Fibroblast of the aortic adventitia (primary cell): ENCODE data around the gene LTA4H. TPM values are rescaled to one million over a fixed set of nuclear protein-coding genes. Genes with fewer than 3 reads are reported as not detected.

Experiments
- DNase-seq: peaks from one replicate; pipeline ENCODE4 v3.0.0-alpha.2; 2010; ENCODE audit warnings: low read depth
- H3K4me3 ChIP-seq: 2 replicates; pipeline ENCODE4 v1.5.1; 2011; ENCODE audit warnings: low read depth, mild to moderate bottlenecking, control low read depth, low read length, moderate library complexity
- total RNA-seq: library from RNA; depleted of rRNA; stranded (reverse); fragments of >200 nt; gene quantifications from 2 replicates; pipeline ENCODE4 v1.2.3, GENCODE V29; 2012; ENCODE audit warnings: low replicate concordance
- TF ChIP-seq, protein P1 (sequence below): IDR thresholded peaks from 2 replicates; pipeline ENCODE4 v1.5.1; 2011; ENCODE audit warnings: mild to moderate bottlenecking, low read length, control low read depth, inconsistent platforms; ENCODE audit not compliant: insufficient read depth

LTA4H gene
- total RNA-seq, 1 donor: 68.1 TPM

DNA sequence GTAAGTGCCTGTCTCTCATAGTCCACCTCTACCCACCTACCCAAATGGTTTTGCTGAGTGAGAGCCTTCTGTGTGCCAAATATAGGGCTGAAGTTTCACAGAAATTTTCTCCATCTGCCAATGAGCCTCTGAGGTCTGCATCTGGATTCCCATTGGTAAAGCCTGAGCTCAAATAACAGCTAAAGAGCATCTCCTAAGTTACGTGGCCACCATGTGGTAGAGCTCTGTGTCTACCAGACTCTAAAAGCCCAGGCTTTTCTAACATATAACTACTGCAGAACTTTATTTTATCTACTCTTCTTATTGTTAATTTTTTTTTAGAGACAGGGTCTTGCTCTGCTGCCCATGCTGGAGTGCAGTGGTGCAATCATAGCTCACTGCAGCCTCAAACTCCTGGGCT, 76.3 kb downstream of the LTA4H start:
- TF ChIP-seq, protein P1, sequence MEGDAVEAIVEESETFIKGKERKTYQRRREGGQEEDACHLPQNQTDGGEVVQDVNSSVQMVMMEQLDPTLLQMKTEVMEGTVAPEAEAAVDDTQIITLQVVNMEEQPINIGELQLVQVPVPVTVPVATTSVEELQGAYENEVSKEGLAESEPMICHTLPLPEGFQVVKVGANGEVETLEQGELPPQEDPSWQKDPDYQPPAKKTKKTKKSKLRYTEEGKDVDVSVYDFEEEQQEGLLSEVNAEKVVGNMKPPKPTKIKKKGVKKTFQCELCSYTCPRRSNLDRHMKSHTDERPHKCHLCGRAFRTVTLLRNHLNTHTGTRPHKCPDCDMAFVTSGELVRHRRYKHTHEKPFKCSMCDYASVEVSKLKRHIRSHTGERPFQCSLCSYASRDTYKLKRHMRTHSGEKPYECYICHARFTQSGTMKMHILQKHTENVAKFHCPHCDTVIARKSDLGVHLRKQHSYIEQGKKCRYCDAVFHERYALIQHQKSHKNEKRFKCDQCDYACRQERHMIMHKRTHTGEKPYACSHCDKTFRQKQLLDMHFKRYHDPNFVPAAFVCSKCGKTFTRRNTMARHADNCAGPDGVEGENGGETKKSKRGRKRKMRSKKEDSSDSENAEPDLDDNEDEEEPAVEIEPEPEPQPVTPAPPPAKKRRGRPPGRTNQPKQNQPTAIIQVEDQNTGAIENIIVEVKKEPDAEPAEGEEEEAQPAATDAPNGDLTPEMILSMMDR: no peak
- no peak overlapping the region for H3K4me3 ChIP-seq
- peak; percentile 29 for DNase-seq

DNA sequence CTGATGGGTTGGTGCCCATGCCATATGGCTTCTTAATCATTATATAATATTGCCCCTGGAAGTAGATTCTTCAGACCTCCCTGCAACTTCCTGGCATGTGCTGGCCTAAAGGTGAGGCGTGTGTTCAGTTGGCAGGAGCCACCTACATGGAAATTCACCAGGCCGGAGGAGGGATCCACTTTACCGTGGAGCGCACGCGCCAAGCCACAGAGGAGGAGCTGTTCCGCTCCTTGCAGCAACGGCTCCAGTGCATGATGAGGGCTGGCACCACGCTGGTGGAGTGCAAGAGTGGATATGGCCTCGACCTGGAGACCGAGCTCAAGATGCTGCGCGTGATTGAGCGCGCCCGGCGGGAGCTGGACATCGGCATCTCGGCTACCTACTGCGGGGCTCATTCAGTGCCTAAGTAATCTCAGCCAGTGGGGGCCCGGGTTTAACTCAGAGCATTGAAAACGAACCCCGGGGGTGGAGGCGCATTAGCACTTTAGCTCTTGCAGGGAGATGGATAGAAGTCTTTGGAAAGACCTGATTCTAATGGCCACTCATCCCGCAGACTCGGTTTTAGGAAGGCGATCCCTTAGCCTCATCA, 78.7 kb downstream of the LTA4H start:
- H3K4me3 ChIP-seq: no peak overlapping the region
- TF ChIP-seq, protein P1: no peak
- DNase-seq: no peak

DNA sequence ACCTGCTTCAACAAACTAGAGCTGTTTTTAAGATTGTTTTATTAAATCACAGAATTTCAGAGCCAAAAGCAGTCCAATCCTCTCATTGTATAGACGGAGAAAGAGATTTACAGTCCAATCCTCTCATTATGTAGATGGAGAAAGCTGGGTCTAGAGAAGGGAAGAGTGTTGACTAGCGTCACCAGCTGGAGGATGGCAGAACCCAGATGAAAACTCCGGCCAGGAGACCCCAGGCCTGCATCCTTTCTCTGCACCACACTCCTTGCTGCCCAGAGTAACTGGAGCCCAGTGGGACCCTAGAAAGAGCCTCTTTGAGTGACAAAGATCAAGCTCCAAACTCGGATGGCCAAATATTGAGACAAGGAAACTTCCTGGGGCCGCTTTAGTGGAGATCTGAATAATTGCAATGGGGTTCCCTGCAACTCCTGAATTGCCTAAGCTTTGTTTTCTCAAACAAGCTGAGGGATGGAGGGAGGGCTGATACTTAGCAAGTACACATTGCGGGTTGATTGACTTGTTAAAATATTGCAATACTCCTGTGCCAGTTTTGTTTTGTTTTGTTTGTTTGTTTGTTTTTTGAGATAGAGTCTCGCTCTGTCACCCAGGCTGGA, 79.7 kb downstream of the LTA4H start:
- DNase-seq: no peak
- TF ChIP-seq, protein P1: no peak
- H3K4me3 ChIP-seq: no peak overlapping the region

DNA sequence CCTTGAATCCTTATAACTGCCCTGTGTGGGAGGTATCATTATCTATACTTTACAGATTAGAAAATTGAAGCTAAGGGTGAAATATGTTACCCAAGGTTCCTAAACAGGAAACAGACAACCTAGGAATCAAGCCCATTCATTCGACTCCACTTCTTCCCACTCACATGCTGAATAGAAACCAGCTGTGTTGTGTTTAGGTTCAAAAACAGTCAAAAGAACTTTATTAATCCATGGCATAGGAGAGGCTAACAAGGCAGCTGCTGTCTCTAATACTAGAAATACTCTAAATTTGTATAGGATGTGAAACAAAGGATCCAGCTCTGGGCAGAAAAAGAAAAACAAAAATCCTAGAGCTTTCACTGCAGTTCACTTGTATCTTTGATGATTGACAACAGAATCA, 82.4 kb downstream of the LTA4H start:
- TF ChIP-seq, protein P1: no peak
- no peak overlapping the region for H3K4me3 ChIP-seq
- DNase-seq: no peak

DNA sequence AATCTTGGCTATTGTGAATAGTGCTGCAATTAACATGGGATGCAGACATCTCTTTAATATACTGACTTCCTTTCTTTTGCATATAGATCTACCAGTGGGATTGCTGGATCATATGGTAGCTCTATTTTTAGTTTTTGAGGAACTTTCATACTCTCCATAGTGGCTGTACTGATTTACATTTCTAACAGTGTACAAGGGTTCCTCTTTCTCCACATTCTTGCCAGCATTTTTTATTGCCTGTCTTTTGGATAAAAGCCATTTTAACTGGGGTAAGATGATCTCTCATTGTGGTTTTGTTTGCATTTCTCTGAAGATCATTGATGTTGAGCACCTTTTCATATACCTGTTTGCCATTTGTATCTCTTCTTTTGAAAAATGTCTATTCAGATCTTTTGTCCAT, 83.9 kb downstream of the LTA4H start:
- H3K4me3 ChIP-seq: no peak overlapping the region
- TF ChIP-seq, protein P1: no peak
- no peak for DNase-seq

Other genes starting within 250 kb of the LTA4H start
- 8.7 and 71.8 TPM in 2 replicates for gene NTN4, start 244.8 kb downstream of the LTA4H start, total RNA-seq
- gene SNRPF, start 176.6 kb downstream of the LTA4H start, total RNA-seq: 15.0 and 22.4 TPM in 2 replicates
- gene CCDC38, start 93.0 kb downstream of the LTA4H start, total RNA-seq: not detected in 2 replicates
- gene AMDHD1, start 92.3 kb downstream of the LTA4H start, total RNA-seq: 0.63 TPM in 1 of 2 replicates, not detected in the other
- gene HAL, start 39.2 kb downstream of the LTA4H start, total RNA-seq: 0.09 and 2.2 TPM in 2 replicates
- 18.6 and 75.0 TPM in 2 replicates for gene ELK3, start 158.8 kb upstream of the LTA4H start, total RNA-seq